GM12891 (cell line): ENCODE results near the gene SPTBN1.

Experiments used
- PAX5 ChIP-seq: IDR thresholded peaks from 2 replicates; pipeline ENCODE4 v1.6.1; 2011; ENCODE audit warnings: low read length, moderate library complexity, mild to moderate bottlenecking; ENCODE audit not compliant: insufficient read depth, severe bottlenecking
- POLR2A ChIP-seq: IDR thresholded peaks from 2 replicates; pipeline ENCODE4 v1.6.1; 2011; ENCODE audit warnings: low read depth, low read length, control low read depth
- POLR2AphosphoS5 ChIP-seq: IDR thresholded peaks from 2 replicates; pipeline ENCODE4 v1.6.1; 2011; ENCODE audit warnings: low read depth, low read length, control low read depth
- POU2F2 ChIP-seq: IDR thresholded peaks from 2 replicates; pipeline ENCODE4 v1.6.1; 2011; ENCODE audit warnings: low read depth, mild to moderate bottlenecking, control low read depth, low read length, moderate library complexity
- SPI1 ChIP-seq: IDR thresholded peaks from 2 replicates; pipeline ENCODE4 v1.6.1; 2011; ENCODE audit warnings: low read depth, low read length, control low read depth
- TAF1 ChIP-seq: IDR thresholded peaks from 2 replicates; pipeline ENCODE4 v1.6.1; 2011; ENCODE audit warnings: low read depth, low read length, control low read depth

DNA sequence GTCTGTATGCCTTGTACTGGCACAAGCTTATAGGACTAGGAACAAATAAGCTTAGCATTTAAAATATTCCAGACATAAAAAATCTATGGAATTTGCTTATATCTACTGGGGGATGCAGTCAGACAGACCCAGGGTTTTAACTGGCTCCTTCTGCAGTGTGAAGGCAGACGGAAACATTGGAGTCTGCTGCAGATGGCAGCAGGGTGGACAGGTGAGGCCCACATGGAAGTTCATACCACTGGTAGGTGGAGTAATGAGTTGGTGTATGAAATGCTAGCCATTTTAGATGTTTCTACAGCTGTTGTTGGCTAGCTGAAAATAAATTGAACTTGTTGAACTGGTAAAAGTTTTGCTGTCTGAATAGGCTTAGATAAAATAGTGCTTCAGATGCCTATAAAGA lies 17.7 kb downstream of the SPTBN1 start:
- TF ChIP-seq POLR2A (no peak), POLR2AphosphoS5 (no peak), POU2F2 (no peak), TAF1 (no peak), PAX5 (no peak), SPI1 (no peak)
